Ascending aorta (tissue), 2 donors: ENCODE results near the gene NOL4L. TPM values are rescaled to one million over a fixed set of nuclear protein-coding genes. Genes with fewer than 3 reads are reported as not detected.

Source experiments
- DNase-seq, 2 donors: peaks; one replicate each; pipeline ENCODE4 v3.0.0-alpha.2; 2019; ENCODE audit warnings: low spot score in 2 of 2
- H3K27ac ChIP-seq, 2 donors: fragments of 200-600 bp; sonication (generic); one replicate each; pipeline ENCODE4 v1.5.1; 2016 to 2017; ENCODE audit warnings: mild to moderate bottlenecking in 1 of 2
- H3K27me3 ChIP-seq: fragments of 200-600 bp; sonication (generic); one replicate; pipeline ENCODE4 v1.5.1; 2017
- H3K36me3 ChIP-seq, 2 donors: fragments of 200-600 bp; sonication (generic); one replicate each; pipeline ENCODE4 v1.5.1; 2016
- H3K4me1 ChIP-seq, 2 donors: fragments of 200-600 bp; sonication (generic); one replicate each; pipeline ENCODE4 v1.5.1; 2016 to 2017; ENCODE audit warnings: mild to moderate bottlenecking in 1 of 2
- H3K4me3 ChIP-seq, 2 donors: fragments of 200-600 bp; sonication (generic); one replicate each; pipeline ENCODE4 v1.5.1; 2016 to 2017; ENCODE audit warnings: mild to moderate bottlenecking in 1 of 2
- H3K9me3 ChIP-seq, 2 donors: fragments of 200-600 bp; sonication (generic); one replicate each; pipeline ENCODE4 v1.5.1; 2016
- intact Hi-C: fragments of 100-400 bp; cut with DNase I; formaldehyde crosslinking; loops from one replicate; pipeline ENCODE4 v1.15.1; 2023
- total RNA-seq: library from RNA; depleted of rRNA; stranded (reverse); fragments of >200 nt; gene quantifications from one replicate; pipeline ENCODE4 v1.1.0, GENCODE V29; 2016
- TF ChIP-seq, protein P1 (sequence below), 3 experiments: fragments of 200-600 bp in 2 of 3; fragments of 450-650 bp in 1 of 3; sonication (generic) in 2 of 3; IDR thresholded peaks; one replicate each; pipeline ENCODE4 v1.5.1; 2016 to 2019; ENCODE audit warnings: antibody characterized with exemption in 3 of 3, mild to moderate bottlenecking in 1 of 3, moderate library complexity in 1 of 3

NOL4L gene
- total RNA-seq, 1 donor from 2014 or later, result 19.8 TPM

DNA sequence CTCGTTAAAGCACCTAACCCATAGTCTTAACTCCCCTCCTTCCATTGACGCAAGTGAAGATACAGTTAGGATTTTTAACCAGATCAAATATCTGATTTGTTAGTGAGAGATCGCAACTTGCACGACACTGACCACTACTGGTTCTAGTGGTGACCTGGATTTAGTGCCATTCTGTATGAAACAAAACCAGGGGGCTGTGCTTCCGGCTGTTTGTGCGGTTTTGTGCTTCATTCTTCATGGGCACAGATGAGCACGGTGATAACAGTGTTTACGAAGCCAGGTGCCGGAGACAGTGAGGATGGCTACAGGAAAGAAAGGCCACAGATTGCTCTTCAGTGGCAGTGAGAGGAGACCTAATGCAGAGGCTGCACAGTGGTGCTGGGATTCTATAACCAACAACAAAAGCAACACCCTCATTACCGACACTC lies 75.5 kb downstream of the NOL4L start:
- Histone ChIP-seq H3K36me3 (no peaks in the 10 kb centered on the region), H3K27ac (no peak overlapping the region), H3K27me3 (no peaks in the 10 kb centered on the region), H3K4me3 (no peak overlapping the region), H3K4me1 (no peaks in the 10 kb centered on the region), H3K9me3 (no peaks in the 10 kb centered on the region)
- DNase-seq, result no peak
- intact Hi-C loops, result no loop called here
- TF ChIP-seq, protein P1, sequence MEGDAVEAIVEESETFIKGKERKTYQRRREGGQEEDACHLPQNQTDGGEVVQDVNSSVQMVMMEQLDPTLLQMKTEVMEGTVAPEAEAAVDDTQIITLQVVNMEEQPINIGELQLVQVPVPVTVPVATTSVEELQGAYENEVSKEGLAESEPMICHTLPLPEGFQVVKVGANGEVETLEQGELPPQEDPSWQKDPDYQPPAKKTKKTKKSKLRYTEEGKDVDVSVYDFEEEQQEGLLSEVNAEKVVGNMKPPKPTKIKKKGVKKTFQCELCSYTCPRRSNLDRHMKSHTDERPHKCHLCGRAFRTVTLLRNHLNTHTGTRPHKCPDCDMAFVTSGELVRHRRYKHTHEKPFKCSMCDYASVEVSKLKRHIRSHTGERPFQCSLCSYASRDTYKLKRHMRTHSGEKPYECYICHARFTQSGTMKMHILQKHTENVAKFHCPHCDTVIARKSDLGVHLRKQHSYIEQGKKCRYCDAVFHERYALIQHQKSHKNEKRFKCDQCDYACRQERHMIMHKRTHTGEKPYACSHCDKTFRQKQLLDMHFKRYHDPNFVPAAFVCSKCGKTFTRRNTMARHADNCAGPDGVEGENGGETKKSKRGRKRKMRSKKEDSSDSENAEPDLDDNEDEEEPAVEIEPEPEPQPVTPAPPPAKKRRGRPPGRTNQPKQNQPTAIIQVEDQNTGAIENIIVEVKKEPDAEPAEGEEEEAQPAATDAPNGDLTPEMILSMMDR (IDR thresholded peaks at IDR 0.05), result no peak

DNA sequence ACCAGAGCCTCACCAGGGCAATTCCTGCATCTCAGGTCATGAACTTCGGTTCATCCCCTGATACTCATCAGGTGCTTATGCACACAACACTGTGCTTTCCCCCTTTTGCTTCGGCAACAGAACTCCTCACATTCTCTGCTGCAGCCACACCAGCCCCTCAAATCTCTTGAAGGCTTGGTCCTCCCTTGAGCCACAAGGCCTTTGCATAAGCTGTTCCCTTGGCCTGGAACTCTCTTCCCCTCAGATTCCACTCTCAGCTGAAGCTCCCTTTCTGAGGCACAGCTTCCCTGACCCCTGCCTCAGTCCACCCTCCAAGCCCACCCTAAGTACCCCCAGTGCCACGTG lies 76.4 kb downstream of the NOL4L start:
- Histone ChIP-seq H3K4me3 (no peak overlapping the region), H3K27ac (no peak overlapping the region), H3K36me3 (no peaks in the 10 kb centered on the region), H3K27me3 (no peaks in the 10 kb centered on the region), H3K4me1 (no peaks in the 10 kb centered on the region), H3K9me3 (no peaks in the 10 kb centered on the region)
- TF ChIP-seq, protein P1 (IDR thresholded peaks at IDR 0.05), result no peak
- intact Hi-C loops, result no loop called here
- no peak for DNase-seq

- DNase-seq, result no peak
- Histone ChIP-seq H3K9me3 (no peaks in the 10 kb centered on the region), H3K4me1 (no peaks in the 10 kb centered on the region), H3K36me3 (no peaks in the 10 kb centered on the region), H3K27me3 (no peaks in the 10 kb centered on the region), H3K4me3 (no peak overlapping the region), H3K27ac (no peak overlapping the region)
- intact Hi-C loops, result no loop called here
- TF ChIP-seq, protein P1 (IDR thresholded peaks at IDR 0.05), result no peak
These were observed 76.9 kb downstream of the NOL4L start for GRCh38 chr20:32507998-32508774.

DNA sequence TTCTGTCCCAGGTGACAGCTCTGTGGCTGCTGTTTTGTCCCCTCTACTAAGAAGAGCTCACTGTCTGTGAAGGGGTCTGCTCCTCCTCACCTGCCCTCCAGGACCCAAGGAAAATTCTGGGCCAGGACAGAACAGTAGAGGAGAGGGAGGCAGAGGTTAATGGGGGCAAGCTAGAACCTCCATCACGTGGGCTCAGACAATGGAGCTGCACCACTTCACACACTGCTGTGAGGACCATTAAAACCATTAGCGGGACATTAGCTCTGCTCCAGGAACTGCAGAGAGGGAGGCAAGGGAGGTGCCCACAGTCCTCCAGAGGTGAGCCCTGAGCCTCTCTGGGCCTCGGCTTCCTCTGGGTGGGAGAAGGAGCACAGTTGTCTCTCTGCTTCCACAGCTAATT lies 78.4 kb downstream of the NOL4L start:
- H3K9me3 ChIP-seq, result no peaks in the 10 kb centered on the region
- H3K27ac ChIP-seq, result no peak overlapping the region
- TF ChIP-seq, protein P1 (IDR thresholded peaks at IDR 0.05), result no peak
- no peak for DNase-seq
- no peaks in the 10 kb centered on the region for H3K27me3 ChIP-seq
- no peaks in the 10 kb centered on the region for H3K4me1 ChIP-seq
- no peaks in the 10 kb centered on the region for H3K36me3 ChIP-seq
- H3K4me3 ChIP-seq, result no peak overlapping the region
- intact Hi-C loops, result no loop called here

- H3K27ac ChIP-seq, result no peak overlapping the region
- no peaks in the 10 kb centered on the region for H3K36me3 ChIP-seq
- intact Hi-C loops, result no loop called here
- no peak for DNase-seq
- H3K27me3 ChIP-seq, result no peaks in the 10 kb centered on the region
- no peak overlapping the region for H3K4me3 ChIP-seq
- no peaks in the 10 kb centered on the region for H3K4me1 ChIP-seq
- no peaks in the 10 kb centered on the region for H3K9me3 ChIP-seq
- TF ChIP-seq, protein P1 (IDR thresholded peaks at IDR 0.05), result no peak
These were observed 79.2 kb downstream of the NOL4L start for GRCh38 chr20:32505723-32506473.
